ENCODE measurements around the gene KLHL8. TPM values are rescaled to one million over a fixed set of nuclear protein-coding genes. Genes with fewer than 3 reads are reported as not detected.
A peak's percentile ranks its signal among the peaks of the same experiment; 100 is the strongest.

The KLHL8 gene
- total RNA-seq (10 to 100 TPM; 11.0 to 11.4 TPM), polyA plus RNA-seq (1 to 10 TPM; 4.2 to 6.0 TPM)
- long read RNA-seq, donor 1, full-length matches to known transcripts = 2 of 6 reads
- long read RNA-seq, donor 1, partial matches to known transcripts = 1 of 6 reads
- long read RNA-seq, donor 1, other reads (novel, unspliced or antisense) = 3 of 6 reads
- long read RNA-seq, donor 2, full-length matches to known transcripts = 3 of 12 reads
- long read RNA-seq, donor 2, partial matches to known transcripts = 1 of 12 reads
- long read RNA-seq, donor 2, other reads (novel, unspliced or antisense) = 8 of 12 reads

- peak within 1 kb of the TSS; percentile 70 to 89 for H3K4me3 ChIP-seq (ENCODE audit: low read length in 2 of 2)
- ATAC-seq (ENCODE audit: low FRiP score) = peak; percentile 98
- intact Hi-C loops (cut with DNase I) = loop anchor here in 1 of 2 donors (10.0 kb wide), 1 partner anchor 725 kb away; no protein-coding TSS in a partner anchor
- H3K4me1 ChIP-seq (ENCODE audit: control insufficient read depth in 1 of 2, insufficient read depth in 2 of 2, low read length in 2 of 2) = no peaks in the 10 kb centered on the region
- H3K36me3 ChIP-seq (ENCODE audit: control insufficient read depth in 1 of 2, insufficient read depth in 2 of 2, low read length in 1 of 2) = no peaks in the 10 kb centered on the region
- WGBS, 2 donors = 0% methylated on average over 57 to 70 of the region's 70 CpGs
- DNase-seq = peak; percentile 92 to 95
- no peaks in the 10 kb centered on the region for H3K27me3 ChIP-seq (ENCODE audit: control insufficient read depth in 1 of 2, insufficient read depth in 2 of 2, low read length in 1 of 2)
- no peaks in the 10 kb centered on the region for H3K9me3 ChIP-seq (ENCODE audit: control insufficient read depth, low read length)
- peak within 1 kb of the TSS; percentile 38 to 73 for H3K27ac ChIP-seq (ENCODE audit: low read depth in 1 of 2, low read length in 2 of 2)
Measured at GRCh38 chr4:87220094-87220822, at the start of gene KLHL8. Gene KLHL8 (minus strand): TSS chr4:87220618. CDS start chr4:87195539, 25,079 bp downstream.

DNA sequence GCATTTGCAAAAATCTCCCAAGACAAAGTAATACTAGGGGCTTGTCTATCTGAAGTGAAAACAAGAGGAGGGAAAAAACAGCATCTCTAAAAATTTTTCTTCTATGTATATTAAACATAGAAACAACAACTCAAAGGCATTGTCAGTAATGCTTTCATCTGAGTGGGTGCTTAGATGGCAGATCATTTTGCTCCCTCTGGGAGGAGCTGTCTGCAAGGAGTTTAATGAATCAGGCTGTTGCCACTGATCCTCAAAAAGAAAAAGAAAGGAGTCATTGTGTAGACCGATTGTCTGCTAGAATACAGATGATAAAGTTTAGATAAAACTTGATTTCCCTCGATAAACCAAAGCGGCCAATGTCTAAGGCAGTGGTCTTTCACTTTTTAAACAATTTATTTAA lies 49.7 kb upstream of the KLHL8 start:
- H3K9me3 ChIP-seq (ENCODE audit: control insufficient read depth, low read length) = no peaks in the 10 kb centered on the region
- H3K4me3 ChIP-seq (ENCODE audit: low read length in 2 of 2) = no peak overlapping the region
- no peaks in the 10 kb centered on the region for H3K36me3 ChIP-seq (ENCODE audit: control insufficient read depth in 1 of 2, insufficient read depth in 2 of 2, low read length in 1 of 2)
- ATAC-seq (ENCODE audit: low FRiP score) (no peak), DNase-seq (no peak)
- intact Hi-C loops (cut with DNase I) = loop anchor here in 1 of 2 donors (5.0 kb wide), 1 partner anchor 197 kb away; no protein-coding TSS in a partner anchor
- peaks cover 0 to 2% of the 10 kb centered on the region in 2 donors for H3K4me1 ChIP-seq (ENCODE audit: control insufficient read depth in 1 of 2, insufficient read depth in 2 of 2, low read length in 2 of 2)
- H3K27me3 ChIP-seq (ENCODE audit: control insufficient read depth in 1 of 2, insufficient read depth in 2 of 2, low read length in 1 of 2) = no peaks in the 10 kb centered on the region
- 57 to 59% methylated on average over 3 of the region's 3 CpGs for WGBS, 2 donors
- no peak overlapping the region for H3K27ac ChIP-seq (ENCODE audit: low read depth in 1 of 2, low read length in 2 of 2)

- no peak overlapping the region for H3K4me3 ChIP-seq (ENCODE audit: low read length in 2 of 2)
- H3K9me3 ChIP-seq (ENCODE audit: control insufficient read depth, low read length) = no peaks in the 10 kb centered on the region
- intact Hi-C loops (cut with DNase I) = no loop called here
- H3K4me1 ChIP-seq (ENCODE audit: control insufficient read depth in 1 of 2, insufficient read depth in 2 of 2, low read length in 2 of 2) = peaks cover 0 to 2% of the 10 kb centered on the region in 2 donors
- 91 to 93% methylated on average over 5 of the region's 5 CpGs for WGBS, 2 donors
- H3K27ac ChIP-seq (ENCODE audit: low read depth in 1 of 2, low read length in 2 of 2) = no peak overlapping the region
- no peak for ATAC-seq (ENCODE audit: low FRiP score)
- H3K27me3 ChIP-seq (ENCODE audit: control insufficient read depth in 1 of 2, insufficient read depth in 2 of 2, low read length in 1 of 2) = no peaks in the 10 kb centered on the region
- H3K36me3 ChIP-seq (ENCODE audit: control insufficient read depth in 1 of 2, insufficient read depth in 2 of 2, low read length in 1 of 2) = no peaks in the 10 kb centered on the region
- DNase-seq = no peak
Measured at GRCh38 chr4:87268411-87268810, 48.0 kb upstream of the KLHL8 start.

GRCh38 chr4:87266986-87267385 lies 46.6 kb upstream of the KLHL8 start:
- H3K4me1 ChIP-seq (ENCODE audit: control insufficient read depth in 1 of 2, insufficient read depth in 2 of 2, low read length in 2 of 2) = peaks cover 0 to 2% of the 10 kb centered on the region in 2 donors
- no peaks in the 10 kb centered on the region for H3K9me3 ChIP-seq (ENCODE audit: control insufficient read depth, low read length)
- 5 to 17% methylated on average over 3 of the region's 3 CpGs for WGBS, 2 donors
- intact Hi-C loops (cut with DNase I) = no loop called here
- no peaks in the 10 kb centered on the region for H3K27me3 ChIP-seq (ENCODE audit: control insufficient read depth in 1 of 2, insufficient read depth in 2 of 2, low read length in 1 of 2)
- no peaks in the 10 kb centered on the region for H3K36me3 ChIP-seq (ENCODE audit: control insufficient read depth in 1 of 2, insufficient read depth in 2 of 2, low read length in 1 of 2)
- DNase-seq = no peak
- no peak for ATAC-seq (ENCODE audit: low FRiP score)
- no peak overlapping the region for H3K4me3 ChIP-seq (ENCODE audit: low read length in 2 of 2)
- no peak overlapping the region for H3K27ac ChIP-seq (ENCODE audit: low read depth in 1 of 2, low read length in 2 of 2)

- WGBS, 2 donors = 95 to 100% methylated on average over 1 of the region's 1 CpG
- Histone ChIP-seq H3K9me3 (ENCODE audit: control insufficient read depth, low read length) (no peaks in the 10 kb centered on the region), H3K4me1 (ENCODE audit: control insufficient read depth in 1 of 2, insufficient read depth in 2 of 2, low read length in 2 of 2) (peaks cover 0 to 2% of the 10 kb centered on the region in 2 donors), H3K27ac (ENCODE audit: low read depth in 1 of 2, low read length in 2 of 2) (no peak overlapping the region), H3K36me3 (ENCODE audit: control insufficient read depth in 1 of 2, insufficient read depth in 2 of 2, low read length in 1 of 2) (no peaks in the 10 kb centered on the region), H3K4me3 (ENCODE audit: low read length in 2 of 2) (no peak overlapping the region), H3K27me3 (ENCODE audit: control insufficient read depth in 1 of 2, insufficient read depth in 2 of 2, low read length in 1 of 2) (no peaks in the 10 kb centered on the region)
- DNase-seq (no peak), ATAC-seq (ENCODE audit: low FRiP score) (no peak)
- intact Hi-C loops (cut with DNase I) = no loop called here
Measured at GRCh38 chr4:87262886-87263285, 42.5 kb upstream of the KLHL8 start.

DNA sequence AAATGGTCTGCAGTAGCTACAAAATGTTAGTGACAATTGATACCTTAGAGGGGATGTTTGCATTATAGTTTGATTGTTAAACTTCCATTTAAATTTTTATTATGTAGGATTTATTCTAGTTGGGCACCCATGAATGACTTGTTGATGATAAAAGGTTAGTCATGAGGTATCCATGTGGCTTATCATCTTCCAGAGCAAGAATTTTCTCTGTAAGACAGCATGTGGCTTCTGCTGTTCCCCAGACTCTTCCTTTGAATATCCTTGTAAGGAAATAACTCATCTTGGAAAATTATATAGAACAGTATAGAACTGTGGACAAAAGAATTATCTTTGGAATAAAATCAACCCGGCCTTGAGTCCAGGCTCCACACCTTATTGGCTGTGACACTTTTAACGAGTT lies 40.1 kb upstream of the KLHL8 start:
- intact Hi-C loops (cut with DNase I) = no loop called here
- Histone ChIP-seq H3K27ac (ENCODE audit: low read depth in 1 of 2, low read length in 2 of 2) (no peak overlapping the region), H3K4me3 (ENCODE audit: low read length in 2 of 2) (no peak overlapping the region), H3K9me3 (ENCODE audit: control insufficient read depth, low read length) (no peaks in the 10 kb centered on the region), H3K27me3 (ENCODE audit: control insufficient read depth in 1 of 2, insufficient read depth in 2 of 2, low read length in 1 of 2) (no peaks in the 10 kb centered on the region), H3K4me1 (ENCODE audit: control insufficient read depth in 1 of 2, insufficient read depth in 2 of 2, low read length in 2 of 2) (no peaks in the 10 kb centered on the region), H3K36me3 (ENCODE audit: control insufficient read depth in 1 of 2, insufficient read depth in 2 of 2, low read length in 1 of 2) (no peaks in the 10 kb centered on the region)
- ATAC-seq (ENCODE audit: low FRiP score) = no peak
- no peak for DNase-seq
- 95 to 98% methylated on average over 2 of the region's 2 CpGs for WGBS, 2 donors

GRCh38 chr4:87258677-87259076 lies 38.3 kb upstream of the KLHL8 start:
- DNase-seq (no peak), ATAC-seq (ENCODE audit: low FRiP score) (no peak)
- no peaks in the 10 kb centered on the region for H3K36me3 ChIP-seq (ENCODE audit: control insufficient read depth in 1 of 2, insufficient read depth in 2 of 2, low read length in 1 of 2)
- no peak overlapping the region for H3K27ac ChIP-seq (ENCODE audit: low read depth in 1 of 2, low read length in 2 of 2)
- intact Hi-C loops (cut with DNase I) = no loop called here
- H3K4me3 ChIP-seq (ENCODE audit: low read length in 2 of 2) = no peak overlapping the region
- no peaks in the 10 kb centered on the region for H3K4me1 ChIP-seq (ENCODE audit: control insufficient read depth in 1 of 2, insufficient read depth in 2 of 2, low read length in 2 of 2)
- H3K27me3 ChIP-seq (ENCODE audit: control insufficient read depth in 1 of 2, insufficient read depth in 2 of 2, low read length in 1 of 2) = no peaks in the 10 kb centered on the region
- no peaks in the 10 kb centered on the region for H3K9me3 ChIP-seq (ENCODE audit: control insufficient read depth, low read length)
- WGBS, 2 donors = 96% methylated on average over 2 of the region's 2 CpGs

GRCh38 chr4:87257523-87257922 lies 37.1 kb upstream of the KLHL8 start:
- Histone ChIP-seq H3K27me3 (ENCODE audit: control insufficient read depth in 1 of 2, insufficient read depth in 2 of 2, low read length in 1 of 2) (no peaks in the 10 kb centered on the region), H3K36me3 (ENCODE audit: control insufficient read depth in 1 of 2, insufficient read depth in 2 of 2, low read length in 1 of 2) (no peaks in the 10 kb centered on the region), H3K4me1 (ENCODE audit: control insufficient read depth in 1 of 2, insufficient read depth in 2 of 2, low read length in 2 of 2) (no peaks in the 10 kb centered on the region), H3K27ac (ENCODE audit: low read depth in 1 of 2, low read length in 2 of 2) (no peak overlapping the region), H3K9me3 (ENCODE audit: control insufficient read depth, low read length) (no peaks in the 10 kb centered on the region), H3K4me3 (ENCODE audit: low read length in 2 of 2) (no peak overlapping the region)
- ATAC-seq (ENCODE audit: low FRiP score) (no peak), DNase-seq (no peak)
- 57 to 75% methylated on average over 3 of the region's 3 CpGs for WGBS, 2 donors
- intact Hi-C loops (cut with DNase I) = no loop called here

DNA sequence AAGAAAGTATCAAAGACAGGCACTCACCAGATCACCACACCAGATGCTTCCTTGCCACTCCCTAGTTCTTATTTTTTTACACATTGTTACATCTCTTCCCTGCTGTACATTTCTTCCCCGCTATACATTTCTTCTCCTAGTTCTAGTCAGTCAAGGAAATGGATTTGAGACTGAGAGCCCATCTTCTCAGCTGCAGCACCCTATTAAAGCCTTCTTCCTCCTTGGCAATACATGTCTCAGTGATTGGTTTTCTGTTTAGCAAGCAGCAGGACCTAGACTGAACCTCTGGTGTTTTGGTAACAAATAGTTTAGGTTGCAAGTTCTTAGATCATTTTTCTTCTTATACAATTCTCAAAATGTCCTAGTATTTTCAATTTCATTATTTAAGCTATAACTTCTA lies 35.3 kb upstream of the KLHL8 start:
- DNase-seq (no peak), ATAC-seq (ENCODE audit: low FRiP score) (no peak)
- no peaks in the 10 kb centered on the region for H3K9me3 ChIP-seq (ENCODE audit: control insufficient read depth, low read length)
- no peaks in the 10 kb centered on the region for H3K36me3 ChIP-seq (ENCODE audit: control insufficient read depth in 1 of 2, insufficient read depth in 2 of 2, low read length in 1 of 2)
- intact Hi-C loops (cut with DNase I) = no loop called here
- no peak overlapping the region for H3K4me3 ChIP-seq (ENCODE audit: low read length in 2 of 2)
- H3K27me3 ChIP-seq (ENCODE audit: control insufficient read depth in 1 of 2, insufficient read depth in 2 of 2, low read length in 1 of 2) = no peaks in the 10 kb centered on the region
- H3K27ac ChIP-seq (ENCODE audit: low read depth in 1 of 2, low read length in 2 of 2) = no peak overlapping the region
- no peaks in the 10 kb centered on the region for H3K4me1 ChIP-seq (ENCODE audit: control insufficient read depth in 1 of 2, insufficient read depth in 2 of 2, low read length in 2 of 2)
- whole genome bisulfite sequencing, 2 donors = 99 to 100% methylated on average over 1 of the region's 1 CpG

Measured in aorta (tissue), 5 donors.